HEK293 (cell line): ENCODE measurements around the gene CPLX3.

Experiments used
- ZBTB7A ChIP-seq: fragments of 450-650 bp; formaldehyde crosslinking; IDR thresholded peaks from 2 replicates; pipeline ENCODE4 v1.5.1; 2016; ENCODE audit warnings: low read depth, missing biosample characterization, missing genetic modification characterization
- ZNF274 ChIP-seq, 2 experiments: fragments of 200-500 bp in 1 of 2; fragments of 450-650 bp in 1 of 2; sonication (Bioruptor generic) in 1 of 2; formaldehyde crosslinking in 1 of 2; IDR thresholded peaks; 2 replicates each; pipeline versions ENCODE4 v1.5.1 to v1.6.1; 2014 to 2016; ENCODE audit warnings: borderline replicate concordance in 1 of 2, inconsistent platforms in 1 of 2, low read length in 1 of 2, missing biosample characterization in 1 of 2, missing genetic modification characterization in 1 of 2

GRCh38 chr15:74791667-74792066, 34.8 kb upstream of the CPLX3 start:
- TF ChIP-seq ZNF274 (IDR thresholded peaks at IDR 0.05; ENCODE audit: low read length) (no peak), ZNF274 (tag by site-specific recombination; IDR thresholded peaks at IDR 0.05; ENCODE audit: borderline replicate concordance) (no peak), ZBTB7A (no peak)
